Renal pelvis (tissue), 4 donors: Measurements from ENCODE around the gene PTN. TPM values are rescaled to one million over a fixed set of nuclear protein-coding genes. Genes with fewer than 3 reads are reported as not detected.

ENCODE experiments used
- DNase-seq: peaks from one replicate; pipeline ENCODE4 v3.0.0-alpha.2; 2013
- polyA plus RNA-seq, 3 donors: library from polyadenylated mRNA; unstranded; fragments of 120-200 nt; gene quantifications; one replicate each; pipeline ENCODE4 v1.2.1, GENCODE V29; 2013; ENCODE audit not compliant: insufficient read length in 3 of 3

Gene PTN
- polyA plus RNA-seq, 3 donors, result 135 to 200 (median 141) TPM

GRCh38 chr7:137331378-137331777 lies 12.2 kb downstream of the PTN start:
- no peak for DNase-seq

DNA sequence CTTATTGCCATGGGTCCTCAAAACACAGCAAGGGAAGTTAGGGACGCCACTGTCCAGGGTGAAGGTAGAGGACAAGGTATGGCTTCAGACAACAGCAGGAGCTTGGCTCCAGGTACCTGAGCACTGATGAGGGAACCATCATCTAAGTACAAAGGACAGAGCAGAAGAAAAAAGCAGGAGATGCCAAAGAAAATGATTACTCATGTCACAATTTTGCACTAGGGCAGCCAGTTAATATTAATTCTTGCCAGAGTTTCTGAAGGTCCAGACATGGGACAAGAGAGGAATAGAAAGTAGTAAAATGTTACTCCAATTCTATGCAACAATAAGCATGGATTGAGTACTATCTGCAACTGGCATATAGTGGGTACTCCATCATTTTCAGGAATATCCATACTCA lies 14.1 kb downstream of the PTN start:
- DNase-seq, result no peak

DNA sequence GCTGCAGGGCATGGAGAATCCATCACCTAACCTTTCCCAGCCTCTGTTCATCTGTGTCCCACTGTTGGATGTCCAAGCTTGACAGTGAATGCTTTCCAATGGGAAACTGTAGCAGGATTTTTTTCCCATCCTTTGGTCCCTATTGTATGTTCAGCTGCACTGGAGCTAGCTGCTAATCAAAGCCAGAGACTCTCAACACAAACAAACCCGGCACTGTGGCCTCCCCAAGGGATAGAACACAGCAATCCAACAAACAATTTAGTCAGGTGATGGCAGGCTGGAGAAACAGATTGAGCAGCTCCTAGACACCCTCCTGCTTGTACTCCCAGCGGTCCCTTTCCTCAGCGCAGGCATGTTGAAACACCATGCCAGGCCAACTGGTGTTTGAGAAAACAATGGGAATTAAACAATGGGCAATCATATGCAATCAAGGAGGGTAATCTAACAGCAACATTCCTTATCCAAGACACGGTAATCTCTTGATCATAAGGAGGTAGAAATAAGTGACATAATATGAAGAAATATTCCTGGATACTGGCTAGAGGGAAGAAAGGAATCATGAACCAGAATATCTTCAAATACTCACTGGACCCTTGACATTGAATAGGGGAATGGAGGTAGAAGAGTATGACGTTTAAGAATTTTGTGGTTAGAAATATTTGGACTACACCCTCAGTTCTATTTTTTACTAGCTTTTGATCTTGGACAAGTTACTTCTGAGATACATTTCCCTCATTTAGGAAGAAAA lies 15.0 kb downstream of the PTN start:
- no peak for DNase-seq

DNA sequence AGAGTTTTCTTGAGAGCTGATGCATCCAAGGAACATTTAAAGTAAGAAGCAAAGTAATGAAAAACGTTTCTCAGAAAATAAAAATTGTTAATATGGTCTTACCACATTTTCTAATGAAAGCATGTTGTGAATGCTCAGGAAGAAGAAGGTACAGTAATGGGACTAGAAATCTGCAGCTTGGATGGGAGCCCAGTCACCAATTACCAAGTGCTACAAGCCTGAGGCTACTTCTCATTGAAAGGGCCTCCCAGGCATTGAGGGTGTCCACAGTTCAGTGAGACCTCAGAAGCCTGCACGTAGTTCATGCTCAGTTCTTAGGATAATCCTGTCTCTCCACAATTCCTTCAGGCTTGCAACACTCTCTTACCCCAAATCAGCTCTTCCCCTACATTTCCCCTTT lies 17.6 kb downstream of the PTN start:
- DNase-seq, result no peak

GRCh38 chr7:137324796-137325696 lies 18.5 kb downstream of the PTN start:
- no peak for DNase-seq

DNA sequence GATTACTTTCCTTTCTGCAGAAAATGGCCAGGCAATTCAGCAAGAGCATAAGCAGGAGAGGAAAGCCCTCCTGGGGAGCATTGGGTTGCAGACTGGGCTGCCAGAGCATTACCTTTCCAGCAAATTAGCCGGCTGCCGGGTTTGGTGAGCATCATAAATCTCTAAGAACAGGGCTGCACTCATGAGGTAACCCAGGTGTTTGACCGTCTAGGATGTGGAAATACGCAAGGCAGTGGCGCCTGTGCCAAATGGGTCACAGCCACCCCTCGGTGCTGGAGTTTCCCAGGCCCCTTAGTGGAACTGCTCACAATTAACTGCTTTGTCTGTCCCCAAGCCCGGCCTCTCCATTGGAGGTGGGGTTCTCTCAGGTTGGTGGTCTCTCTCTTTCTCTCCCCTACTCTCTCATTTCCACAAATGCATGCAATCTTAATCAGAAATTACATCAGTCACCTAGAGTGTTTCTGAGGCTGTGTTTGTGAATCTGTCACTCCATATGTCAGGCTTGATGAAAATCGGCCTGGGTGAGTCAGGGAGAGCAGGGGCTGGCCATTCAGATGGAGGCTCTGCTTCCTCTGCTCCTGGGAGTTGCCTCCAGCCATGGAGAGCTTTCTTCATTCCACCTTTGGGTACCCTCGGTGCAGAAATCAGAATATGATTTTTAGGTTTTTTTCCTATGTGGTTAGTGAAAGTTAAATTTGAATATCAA lies 26.7 kb downstream of the PTN start:
- DNase-seq, result peak; percentile 26

- no peak for DNase-seq
Measured at GRCh38 chr7:137313201-137313600, 30.3 kb downstream of the PTN start.

- DNase-seq, result no peak
Measured at GRCh38 chr7:137306748-137307147, 36.8 kb downstream of the PTN start.

GRCh38 chr7:137305901-137306621 lies 37.5 kb downstream of the PTN start:
- DNase-seq, result no peak

- no peak for DNase-seq
Measured at GRCh38 chr7:137304624-137305235, 38.8 kb downstream of the PTN start.

- no peak for DNase-seq
Measured at GRCh38 chr7:137304165-137304564, 39.4 kb downstream of the PTN start.

DNA sequence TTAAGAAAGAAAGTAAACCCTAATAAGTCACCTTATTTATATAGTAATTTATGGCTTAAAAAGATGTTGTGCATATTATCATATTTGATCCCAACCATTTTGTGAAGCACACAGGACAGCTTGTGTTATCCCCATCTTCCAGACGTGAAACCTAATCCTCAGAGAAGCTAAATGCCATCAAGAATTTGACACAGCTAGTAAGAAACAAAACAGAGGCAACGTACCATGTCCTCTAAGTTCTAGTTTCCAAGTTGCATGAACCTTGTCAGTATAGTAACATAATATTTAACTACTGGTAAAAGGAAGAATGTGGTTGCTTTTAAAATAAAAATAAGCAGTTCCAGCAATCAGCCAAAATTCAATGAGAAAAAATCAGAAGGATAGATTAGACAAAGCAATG lies 41.5 kb downstream of the PTN start:
- no peak for DNase-seq

DNA sequence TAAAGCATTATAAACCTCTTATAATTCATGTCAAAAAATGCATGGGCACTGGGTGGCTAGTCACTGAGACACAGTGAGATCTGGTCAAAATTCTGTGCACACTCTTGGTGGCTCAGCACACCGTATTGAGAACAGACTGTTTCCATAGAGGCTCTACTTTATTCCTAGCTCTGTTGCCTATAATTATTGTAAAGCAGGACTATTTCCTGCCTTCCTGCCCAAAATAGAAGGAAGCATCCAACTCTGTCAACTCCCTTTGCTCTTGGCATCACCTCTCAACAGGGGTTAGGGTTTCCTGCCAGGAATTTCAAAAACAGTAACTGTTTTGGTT lies 45.1 kb downstream of the PTN start:
- DNase-seq, result no peak

DNA sequence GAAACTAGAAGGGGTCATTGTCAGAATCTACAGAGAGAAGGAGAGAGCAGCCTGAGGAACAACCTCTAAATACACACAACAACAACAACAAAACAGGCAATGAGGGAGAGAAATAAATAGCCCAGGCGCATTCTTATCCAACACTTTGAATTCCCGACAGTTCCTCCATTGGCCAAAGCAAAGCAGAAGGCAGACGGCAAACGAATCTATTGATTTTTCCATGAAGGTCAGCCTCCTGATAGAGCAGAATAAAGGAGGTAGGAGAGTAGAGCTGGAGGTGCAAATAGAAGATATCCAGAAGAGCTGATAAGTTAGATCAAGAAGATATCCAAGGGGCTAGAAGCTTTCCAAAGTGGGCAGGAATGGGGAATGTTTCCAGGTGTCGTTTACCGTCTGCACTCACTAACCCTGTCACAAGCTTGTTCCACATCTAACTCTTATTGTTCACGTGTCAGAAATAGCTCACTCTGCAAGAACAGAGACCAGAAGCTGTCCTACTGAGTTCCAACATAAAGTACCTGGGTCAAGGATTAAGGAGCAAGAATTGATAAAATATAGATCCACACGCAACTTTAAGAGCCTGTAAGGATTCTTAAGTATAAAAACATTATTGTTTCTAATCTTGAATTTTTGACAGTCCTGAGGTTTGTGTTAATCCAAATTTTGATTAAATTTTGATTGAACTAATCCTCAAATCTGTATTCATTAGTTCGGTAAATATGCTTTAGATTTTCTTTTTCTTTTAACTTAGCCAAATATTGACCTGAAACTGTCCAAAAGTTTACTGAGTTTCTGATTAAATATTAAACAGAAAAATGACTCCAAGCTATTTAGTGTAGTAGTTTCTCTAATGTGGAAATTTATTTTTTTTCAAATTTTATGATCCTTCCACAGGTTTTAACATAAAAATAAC lies 45.7 kb downstream of the PTN start:
- no peak for DNase-seq

GRCh38 chr7:137296576-137296975 lies 47.0 kb downstream of the PTN start:
- DNase-seq, result no peak

GRCh38 chr7:137295739-137296324 lies 47.7 kb downstream of the PTN start:
- DNase-seq, result no peak

- no peak for DNase-seq
Measured at GRCh38 chr7:137289101-137289500, 54.4 kb downstream of the PTN start.

DNA sequence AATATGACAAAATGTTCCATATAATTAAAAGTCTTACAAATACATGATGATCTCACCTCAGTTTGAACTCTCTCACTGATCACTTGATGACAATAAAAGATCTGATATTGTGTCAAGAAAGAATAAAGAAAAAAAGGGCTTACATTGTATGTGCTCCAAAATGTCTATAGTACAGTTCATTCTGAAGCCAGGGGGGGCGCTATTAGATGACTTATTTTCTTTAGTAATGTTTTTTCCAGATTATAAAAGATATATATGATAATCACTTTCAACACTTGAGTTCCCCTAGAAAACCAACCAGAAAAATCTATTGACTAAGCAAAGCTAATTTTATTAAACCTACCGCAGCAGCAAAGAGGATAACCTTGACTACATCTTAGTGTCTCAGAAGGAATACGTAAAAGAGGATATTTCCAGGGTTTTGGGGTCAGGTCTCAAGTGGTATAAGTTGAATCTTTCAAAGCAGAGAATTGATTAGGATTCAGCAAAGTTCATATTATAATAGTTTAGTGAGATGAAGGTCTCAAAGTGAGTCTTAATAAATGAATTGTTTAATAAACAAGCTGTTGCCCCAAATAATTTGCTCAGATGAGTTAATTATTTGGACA lies 55.8 kb downstream of the PTN start:
- DNase-seq, result no peak

- no peak for DNase-seq
Measured at GRCh38 chr7:137283153-137283552, 60.4 kb downstream of the PTN start.

- DNase-seq, result no peak
Measured at GRCh38 chr7:137282043-137282442, 61.5 kb downstream of the PTN start.
